Loucy (cell line): Measurements from ENCODE around the gene RPL19.
"Not testable (repeated sequence)": the region's sequence is repeated elsewhere in the genome, so short reads cannot be mapped to it uniquely, and the experiment has no call there.

Experiments used
- H2AFZ ChIP-seq: fragments of 200-600 bp; sonication (generic); 2 replicates; pipeline ENCODE4 v1.6.0; 2016; ENCODE audit warnings: antibody characterized with exemption, mild to moderate bottlenecking, low read length, moderate library complexity
- H3F3A ChIP-seq: fragments of 200-600 bp; 2 replicates; pipeline ENCODE4 v1.6.0; 2016; ENCODE audit warnings: antibody characterized with exemption, low read depth, mild to moderate bottlenecking
- H3K27me3 ChIP-seq: fragments of 200-600 bp; sonication (generic); 2 replicates; pipeline ENCODE4 v1.6.1; 2014; ENCODE audit warnings: low read length, mild to moderate bottlenecking; ENCODE audit not compliant: insufficient read depth, poor library complexity, severe bottlenecking
- H3K36me3 ChIP-seq: fragments of 200-600 bp; sonication (generic); 2 replicates; pipeline ENCODE4 v1.6.1; 2016; ENCODE audit warnings: low read length; ENCODE audit not compliant: insufficient read depth
- H3K4me1 ChIP-seq: fragments of 200-600 bp; sonication (generic); 2 replicates; pipeline ENCODE4 v1.5.1; 2014; ENCODE audit warnings: low read length, mild to moderate bottlenecking; ENCODE audit not compliant: insufficient read depth, poor library complexity, severe bottlenecking
- H3K4me2 ChIP-seq: fragments of 200-600 bp; sonication (generic); 2 replicates; pipeline ENCODE4 v1.6.0; 2014; ENCODE audit warnings: antibody characterized with exemption, low read length, low read depth, mild to moderate bottlenecking; ENCODE audit not compliant: poor library complexity, severe bottlenecking
- H3K4me3 ChIP-seq: fragments of 200-600 bp; sonication (generic); 2 replicates; pipeline ENCODE4 v1.5.1; 2014; ENCODE audit warnings: low read length, mild to moderate bottlenecking, mixed read lengths; ENCODE audit not compliant: poor library complexity, severe bottlenecking
- H3K79me2 ChIP-seq: fragments of 200-600 bp; sonication (generic); 2 replicates; pipeline ENCODE4 v1.6.1; 2014; ENCODE audit warnings: low read length; ENCODE audit not compliant: insufficient read depth
- H3K9ac ChIP-seq: fragments of 200-600 bp; sonication (generic); 2 replicates; pipeline ENCODE4 v1.6.0; 2014; ENCODE audit warnings: mild to moderate bottlenecking, low read depth, low read length, moderate library complexity; ENCODE audit not compliant: poor library complexity, severe bottlenecking
- H3K9me2 ChIP-seq: fragments of 200-600 bp; sonication (generic); replicated peaks from 2 replicates; pipeline ENCODE4 v1.6.1; 2016; ENCODE audit warnings: low read depth, low read length, mixed read lengths
- H3K9me3 ChIP-seq: fragments of 200-600 bp; sonication (generic); 2 replicates; pipeline ENCODE4 v1.6.1; 2014; ENCODE audit warnings: mild to moderate bottlenecking, antibody characterized with exemption, low read length, low read depth; ENCODE audit not compliant: insufficient read depth
- H4K20me1 ChIP-seq: fragments of 200-600 bp; sonication (generic); 2 replicates; pipeline ENCODE4 v1.6.0; 2014; ENCODE audit warnings: antibody characterized with exemption, low read length, mild to moderate bottlenecking; ENCODE audit not compliant: insufficient read depth, poor library complexity, severe bottlenecking
- EZH2phosphoT487 ChIP-seq: fragments of 200-600 bp; IDR thresholded peaks from 2 replicates; pipeline ENCODE4 v1.6.1; 2018; ENCODE audit warnings: antibody characterized with exemption, mild to moderate bottlenecking, moderate library complexity, borderline replicate concordance
- TF ChIP-seq, protein P1 (sequence below): fragments of 200-600 bp; sonication (generic); conservative IDR thresholded peaks from 2 replicates; pipeline ENCODE4 v1.5.1; 2014; ENCODE audit warnings: mild to moderate bottlenecking, antibody characterized with exemption, low read length

RPL19 gene

GRCh38 chr17:39246274-39246673 lies 46.2 kb downstream of the RPL19 start:
- H3K9me3 ChIP-seq, result no peaks in the 10 kb centered on the region
- H4K20me1 ChIP-seq, result no peaks in the 10 kb centered on the region
- H2AFZ ChIP-seq, result no peak overlapping the region
- peaks cover 20% of the 10 kb centered on the region for H3K4me1 ChIP-seq
- no peak overlapping the region for H3K4me2 ChIP-seq
- no peaks in the 10 kb centered on the region for H3K9me2 ChIP-seq
- H3K79me2 ChIP-seq, result no peaks in the 10 kb centered on the region
- no peaks in the 10 kb centered on the region for H3K27me3 ChIP-seq
- no peak overlapping the region for H3K9ac ChIP-seq
- TF ChIP-seq, protein P1, sequence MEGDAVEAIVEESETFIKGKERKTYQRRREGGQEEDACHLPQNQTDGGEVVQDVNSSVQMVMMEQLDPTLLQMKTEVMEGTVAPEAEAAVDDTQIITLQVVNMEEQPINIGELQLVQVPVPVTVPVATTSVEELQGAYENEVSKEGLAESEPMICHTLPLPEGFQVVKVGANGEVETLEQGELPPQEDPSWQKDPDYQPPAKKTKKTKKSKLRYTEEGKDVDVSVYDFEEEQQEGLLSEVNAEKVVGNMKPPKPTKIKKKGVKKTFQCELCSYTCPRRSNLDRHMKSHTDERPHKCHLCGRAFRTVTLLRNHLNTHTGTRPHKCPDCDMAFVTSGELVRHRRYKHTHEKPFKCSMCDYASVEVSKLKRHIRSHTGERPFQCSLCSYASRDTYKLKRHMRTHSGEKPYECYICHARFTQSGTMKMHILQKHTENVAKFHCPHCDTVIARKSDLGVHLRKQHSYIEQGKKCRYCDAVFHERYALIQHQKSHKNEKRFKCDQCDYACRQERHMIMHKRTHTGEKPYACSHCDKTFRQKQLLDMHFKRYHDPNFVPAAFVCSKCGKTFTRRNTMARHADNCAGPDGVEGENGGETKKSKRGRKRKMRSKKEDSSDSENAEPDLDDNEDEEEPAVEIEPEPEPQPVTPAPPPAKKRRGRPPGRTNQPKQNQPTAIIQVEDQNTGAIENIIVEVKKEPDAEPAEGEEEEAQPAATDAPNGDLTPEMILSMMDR, result no peak
- no peaks in the 10 kb centered on the region for H3K36me3 ChIP-seq
- no peak overlapping the region for H3K4me3 ChIP-seq
- H3F3A ChIP-seq, result peaks cover 4% of the 10 kb centered on the region; the same call in 1 of the 2 replicates

- not testable (repeated sequence) for H3K79me2 ChIP-seq, H3K27me3 ChIP-seq, H3K4me2 ChIP-seq, H3F3A ChIP-seq, H2AFZ ChIP-seq, H3K36me3 ChIP-seq, H3K9me3 ChIP-seq, H3K9me2 ChIP-seq, H3K9ac ChIP-seq, H3K4me1 ChIP-seq, H4K20me1 ChIP-seq, H3K4me3 ChIP-seq
These were observed 50.0 kb downstream of the RPL19 start for GRCh38 chr17:39250076-39250475.

DNA sequence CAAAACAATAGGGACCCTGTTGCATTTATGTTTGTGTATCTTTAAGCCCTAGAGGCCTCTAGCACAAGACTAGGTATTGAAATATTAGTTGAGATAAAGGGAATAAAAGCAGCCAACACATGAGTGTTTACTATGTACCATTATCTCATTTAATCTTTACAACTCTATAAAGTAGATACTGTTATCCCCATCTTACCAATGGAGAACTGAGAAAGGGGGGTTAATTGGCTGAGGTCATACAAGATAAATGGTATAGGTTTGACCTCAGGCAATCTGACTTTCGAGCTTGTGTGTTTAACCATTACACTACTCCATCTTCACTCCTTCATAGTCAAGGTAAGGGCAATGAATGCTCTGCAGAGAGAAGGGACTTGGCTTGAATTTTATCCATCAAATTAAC lies 51.9 kb downstream of the RPL19 start:
- Histone ChIP-seq H3F3A (no peaks in the 10 kb centered on the region), H3K4me1 (no peaks in the 10 kb centered on the region), H3K4me2 (no peak overlapping the region), H2AFZ (no peak overlapping the region), H3K9ac (no peak overlapping the region), H3K4me3 (no peak overlapping the region), H3K79me2 (no peaks in the 10 kb centered on the region), H4K20me1 (no peaks in the 10 kb centered on the region), H3K36me3 (no peaks in the 10 kb centered on the region; the same call in 1 of the 2 replicates), H3K27me3 (no peaks in the 10 kb centered on the region), H3K9me2 (no peaks in the 10 kb centered on the region), H3K9me3 (no peaks in the 10 kb centered on the region)
- TF ChIP-seq EZH2phosphoT487, result no peak
- TF ChIP-seq, protein P1, result no peak

- Histone ChIP-seq H2AFZ (no peak overlapping the region), H3K4me2 (no peak overlapping the region), H3K79me2 (no peaks in the 10 kb centered on the region), H3K9me2 (no peaks in the 10 kb centered on the region), H3F3A (no peaks in the 10 kb centered on the region), H3K4me1 (no peaks in the 10 kb centered on the region), H3K27me3 (no peaks in the 10 kb centered on the region), H4K20me1 (no peaks in the 10 kb centered on the region), H3K36me3 (peaks cover 6% of the 10 kb centered on the region; the same call in 1 of the 2 replicates), H3K4me3 (no peak overlapping the region), H3K9me3 (no peaks in the 10 kb centered on the region), H3K9ac (no peak overlapping the region)
- TF ChIP-seq, protein P1, result no peak
- no peak for TF ChIP-seq EZH2phosphoT487
These were observed 52.8 kb downstream of the RPL19 start for GRCh38 chr17:39252788-39253460.
